NCI-H146 (cell line): ENCODE measurements around the gene SRGAP3.

ENCODE experiments used
- DNase-seq: peaks from one replicate; lab custom pipeline; 2025; lab: John Stamatoyannopoulos, UW

Gene SRGAP3

GRCh38 chr3:9012521-9012920, 236.9 kb downstream of the SRGAP3 start:
- DNase-seq, result no peak

GRCh38 chr3:9009976-9010545, 239.4 kb downstream of the SRGAP3 start:
- DNase-seq, result no peak

- no peak for DNase-seq
These were observed 240.7 kb downstream of the SRGAP3 start for GRCh38 chr3:9008550-9009255.

- no peak for DNase-seq
These were observed 241.5 kb downstream of the SRGAP3 start for GRCh38 chr3:9007928-9008327.

- no peak for DNase-seq
These were observed 242.2 kb downstream of the SRGAP3 start for GRCh38 chr3:9007213-9007612.

- no peak for DNase-seq
These were observed 249.4 kb downstream of the SRGAP3 start for GRCh38 chr3:9000041-9000440.

- DNase-seq, result no peak
These were observed 252.3 kb downstream of the SRGAP3 start for GRCh38 chr3:8997151-8997550.

GRCh38 chr3:8996681-8997121, 252.7 kb downstream of the SRGAP3 start:
- no peak for DNase-seq

- DNase-seq, result no peak
These were observed 253.2 kb downstream of the SRGAP3 start for GRCh38 chr3:8996216-8996615.

- no peak for DNase-seq
These were observed 255.2 kb downstream of the SRGAP3 start for GRCh38 chr3:8994226-8994625.

GRCh38 chr3:8993331-8993730, 256.1 kb downstream of the SRGAP3 start:
- no peak for DNase-seq

GRCh38 chr3:8992854-8993253, 256.6 kb downstream of the SRGAP3 start:
- DNase-seq, result no peak

- DNase-seq, result no peak
These were observed 257.2 kb downstream of the SRGAP3 start for GRCh38 chr3:8992199-8992598.

GRCh38 chr3:8990266-8991215, 258.9 kb downstream of the SRGAP3 start:
- no peak for DNase-seq

- no peak for DNase-seq
These were observed 260.5 kb downstream of the SRGAP3 start for GRCh38 chr3:8988791-8989558.

- no peak for DNase-seq
These were observed 261.1 kb downstream of the SRGAP3 start for GRCh38 chr3:8988384-8988655.

- DNase-seq, result peak; percentile 18
These were observed 261.6 kb downstream of the SRGAP3 start for GRCh38 chr3:8987645-8988383.

- no peak for DNase-seq
These were observed 262.2 kb downstream of the SRGAP3 start for GRCh38 chr3:8987226-8987625.

- no peak for DNase-seq
These were observed 262.7 kb downstream of the SRGAP3 start for GRCh38 chr3:8986741-8987140.

GRCh38 chr3:8985876-8986275, 263.6 kb downstream of the SRGAP3 start:
- DNase-seq, result no peak

- no peak for DNase-seq
These were observed 264.0 kb downstream of the SRGAP3 start for GRCh38 chr3:8985411-8985831.

- no peak for DNase-seq
These were observed 264.9 kb downstream of the SRGAP3 start for GRCh38 chr3:8984526-8984925.
